Subcutaneous preadipocyte (primary cell): ENCODE measurements around the gene NAXD. TPM values are rescaled to one million over a fixed set of nuclear protein-coding genes. Genes with fewer than 3 reads are reported as not detected.

Source experiments
- total RNA-seq: library from RNA; depleted of rRNA; stranded (reverse); fragments of >200 nt; gene quantifications from 2 replicates; pipeline ENCODE4 v1.2.3, GENCODE V29; 2012

NAXD gene
- 10.6 and 12.1 TPM in 2 replicates for total RNA-seq

GRCh38 chr13:110615322-110616102, at the start of gene NAXD:
NAXD (plus strand) TSS chr13:110615545; CDS start chr13:110615602, 57 bp downstream.

Other genes with a start within 250 kb of the NAXD start
- gene RAB20, start 53.8 kb upstream of the NAXD start, total RNA-seq, result 6.6 and 8.1 TPM in 2 replicates
- gene CARS2, start 90.6 kb downstream of the NAXD start, total RNA-seq, result 107 and 121 TPM in 2 replicates
- 10.0 and 10.7 TPM in 2 replicates for gene ING1, start 98.2 kb downstream of the NAXD start, total RNA-seq